Breast epithelium (tissue), 3 donors: ENCODE data around the gene LCN6.

Experiments used
- POLR2A ChIP-seq: fragments of 450-650 bp; IDR thresholded peaks from one replicate; pipeline ENCODE4 v1.6.1; 2016; ENCODE audit warnings: antibody characterized with exemption, mild to moderate bottlenecking, moderate library complexity
- TF ChIP-seq, protein P1 (sequence below), 3 donors: fragments of 450-650 bp; IDR thresholded peaks; one replicate each; pipeline ENCODE4 v1.5.1; 2016 to 2017; ENCODE audit warnings: antibody characterized with exemption in 3 of 3, mild to moderate bottlenecking in 3 of 3, moderate library complexity in 3 of 3

DNA sequence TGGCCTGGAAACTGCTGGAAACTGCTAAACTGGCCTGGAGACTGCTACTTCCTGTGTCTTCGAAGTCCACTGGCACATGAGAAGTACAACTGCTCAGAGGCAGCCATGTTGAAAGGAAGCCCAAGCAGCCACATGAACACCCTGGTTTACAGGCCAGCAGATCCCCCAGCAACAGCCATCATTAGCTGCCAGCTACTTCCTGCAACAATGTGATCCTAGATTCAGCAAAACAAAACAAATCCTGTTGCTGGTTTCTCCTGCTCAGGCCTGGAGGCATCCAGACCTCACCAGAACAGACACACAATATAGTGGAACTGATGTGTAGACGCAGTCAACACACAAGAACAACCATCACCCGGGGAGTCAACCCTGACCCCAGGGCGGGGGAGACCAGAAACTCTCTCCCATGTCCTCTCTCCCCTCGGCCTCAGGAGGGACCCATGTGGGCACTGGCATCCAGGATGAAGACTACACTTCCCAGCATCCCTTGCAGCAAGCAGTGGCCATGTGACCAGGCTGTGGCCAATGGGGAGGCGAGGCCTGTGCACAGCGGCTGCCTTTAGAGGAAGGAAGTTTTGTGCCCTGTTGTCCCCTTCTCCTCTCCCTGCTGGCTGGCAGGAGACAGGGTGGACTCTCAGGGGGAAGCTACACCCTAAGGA lies 25.2 kb upstream of the LCN6 start:
- TF ChIP-seq, protein P1, sequence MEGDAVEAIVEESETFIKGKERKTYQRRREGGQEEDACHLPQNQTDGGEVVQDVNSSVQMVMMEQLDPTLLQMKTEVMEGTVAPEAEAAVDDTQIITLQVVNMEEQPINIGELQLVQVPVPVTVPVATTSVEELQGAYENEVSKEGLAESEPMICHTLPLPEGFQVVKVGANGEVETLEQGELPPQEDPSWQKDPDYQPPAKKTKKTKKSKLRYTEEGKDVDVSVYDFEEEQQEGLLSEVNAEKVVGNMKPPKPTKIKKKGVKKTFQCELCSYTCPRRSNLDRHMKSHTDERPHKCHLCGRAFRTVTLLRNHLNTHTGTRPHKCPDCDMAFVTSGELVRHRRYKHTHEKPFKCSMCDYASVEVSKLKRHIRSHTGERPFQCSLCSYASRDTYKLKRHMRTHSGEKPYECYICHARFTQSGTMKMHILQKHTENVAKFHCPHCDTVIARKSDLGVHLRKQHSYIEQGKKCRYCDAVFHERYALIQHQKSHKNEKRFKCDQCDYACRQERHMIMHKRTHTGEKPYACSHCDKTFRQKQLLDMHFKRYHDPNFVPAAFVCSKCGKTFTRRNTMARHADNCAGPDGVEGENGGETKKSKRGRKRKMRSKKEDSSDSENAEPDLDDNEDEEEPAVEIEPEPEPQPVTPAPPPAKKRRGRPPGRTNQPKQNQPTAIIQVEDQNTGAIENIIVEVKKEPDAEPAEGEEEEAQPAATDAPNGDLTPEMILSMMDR (IDR thresholded peaks at IDR 0.05) = no peak
- TF ChIP-seq POLR2A = no peak
